A549 treated with dexamethasone at 1 μM for 4 hours (cell line): ENCODE results near the gene SLC17A8. TPM values are rescaled to one million over a fixed set of nuclear protein-coding genes. Genes with fewer than 3 reads are reported as not detected.

ENCODE experiments used
- total RNA-seq: library from RNA; stranded (reverse); fragments of 200-300 nt; extraction: Qiagen RNA extraction; gene quantifications from 5 replicates; pipeline ENCODE4 v1.2.3, GENCODE V29; 2022

SLC17A8 gene
- 0.05 to 0.06 TPM in 2 of 5 replicates, not detected in the others for total RNA-seq

GRCh38 chr12:100356644-100357223, at the start of gene SLC17A8:
SLC17A8 (plus strand) TSS chr12:100357074; CDS start chr12:100357392, 318 bp downstream.

Other genes starting within 250 kb of the SLC17A8 start
- 10.3 to 15.6 TPM (median 13.5 TPM) in 5 replicates for gene BLTP3B, start 214.2 kb upstream of the SLC17A8 start, total RNA-seq
- gene ACTR6, start 156.3 kb upstream of the SLC17A8 start, total RNA-seq, result 15.8 to 28.9 TPM (median 17.9 TPM) in 5 replicates
- gene DEPDC4, start 90.0 kb upstream of the SLC17A8 start, total RNA-seq, result 0.80 to 1.7 TPM (median 0.90 TPM) in 5 replicates
- gene SCYL2, start 89.9 kb upstream of the SLC17A8 start, total RNA-seq, result 15.8 to 26.2 TPM (median 22.6 TPM) in 5 replicates
- gene NR1H4, start 116.8 kb downstream of the SLC17A8 start, total RNA-seq, result 0.04 to 0.06 TPM (median 0.05 TPM) in 4 of 5 replicates, not detected in the other
- 4.9 to 9.8 TPM (median 9.2 TPM) in 5 replicates for gene GAS2L3, start 216.6 kb downstream of the SLC17A8 start, total RNA-seq